ENCODE results near the gene OPTC.

OPTC gene

DNA sequence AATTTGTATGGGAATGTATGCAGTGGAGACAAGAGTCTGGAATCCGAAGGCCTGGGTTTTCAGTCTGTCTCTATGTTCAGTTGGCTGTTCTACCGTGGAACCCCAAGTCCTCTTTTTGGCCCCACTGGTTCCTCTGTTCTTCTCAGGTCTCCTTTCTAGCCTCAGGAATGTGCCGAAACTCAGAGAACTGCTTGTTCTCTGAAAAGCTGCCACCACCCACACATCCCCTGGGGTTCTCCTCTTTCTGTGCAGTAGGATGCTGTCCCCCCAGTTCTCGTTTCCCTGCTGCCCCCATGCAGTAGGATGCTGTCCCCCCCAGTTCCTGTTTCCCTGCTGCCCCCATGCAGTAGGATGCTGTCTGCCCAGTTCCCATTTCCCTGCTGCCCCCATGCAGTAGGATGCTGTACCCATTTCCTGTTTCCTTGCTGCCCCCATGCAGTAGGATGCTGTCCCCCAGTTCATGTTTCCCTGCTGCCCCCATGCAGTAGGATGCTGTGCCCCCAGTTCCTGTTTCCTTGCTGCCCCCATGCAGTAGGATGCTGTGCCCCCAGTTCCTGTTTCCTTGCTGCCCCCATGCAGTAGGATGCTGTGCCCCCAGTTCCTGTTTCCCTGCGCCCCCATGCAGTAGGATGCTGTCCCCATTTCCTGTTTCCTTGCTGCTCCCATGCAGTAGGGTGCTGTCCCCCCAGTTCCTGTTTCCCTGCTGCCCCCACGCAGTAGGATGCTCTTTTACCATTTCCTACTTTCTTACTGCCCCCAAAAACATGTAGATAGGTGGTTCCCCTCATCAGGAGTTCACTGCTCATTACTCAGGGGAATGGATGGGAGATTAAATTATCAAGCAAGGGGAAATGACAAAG is 35.3 kb downstream of the OPTC start:
- Histone ChIP-seq H3K27me3 (ENCODE audit: insufficient read depth, low read depth) (no peaks in the 10 kb centered on the region), H3K36me3 (ENCODE audit: insufficient read depth) (no peaks in the 10 kb centered on the region), H3K27ac (no peak overlapping the region), H3K4me1 (ENCODE audit: low read depth, poor library complexity, severe bottlenecking) (no peaks in the 10 kb centered on the region), H2AFZ (ENCODE audit: low read depth) (no peak overlapping the region), H4K20me1 (ENCODE audit: insufficient read depth) (no peaks in the 10 kb centered on the region), H3K4me3 (IDR thresholded peaks at IDR 0.05; ENCODE audit: insufficient read depth, low read depth, low read length) (no peak overlapping the region), H3K4me2 (no peak overlapping the region), H3K9ac (no peak overlapping the region), H3K79me2 (ENCODE audit: insufficient read depth, low read depth) (no peaks in the 10 kb centered on the region)
- TF ChIP-seq, protein P1, sequence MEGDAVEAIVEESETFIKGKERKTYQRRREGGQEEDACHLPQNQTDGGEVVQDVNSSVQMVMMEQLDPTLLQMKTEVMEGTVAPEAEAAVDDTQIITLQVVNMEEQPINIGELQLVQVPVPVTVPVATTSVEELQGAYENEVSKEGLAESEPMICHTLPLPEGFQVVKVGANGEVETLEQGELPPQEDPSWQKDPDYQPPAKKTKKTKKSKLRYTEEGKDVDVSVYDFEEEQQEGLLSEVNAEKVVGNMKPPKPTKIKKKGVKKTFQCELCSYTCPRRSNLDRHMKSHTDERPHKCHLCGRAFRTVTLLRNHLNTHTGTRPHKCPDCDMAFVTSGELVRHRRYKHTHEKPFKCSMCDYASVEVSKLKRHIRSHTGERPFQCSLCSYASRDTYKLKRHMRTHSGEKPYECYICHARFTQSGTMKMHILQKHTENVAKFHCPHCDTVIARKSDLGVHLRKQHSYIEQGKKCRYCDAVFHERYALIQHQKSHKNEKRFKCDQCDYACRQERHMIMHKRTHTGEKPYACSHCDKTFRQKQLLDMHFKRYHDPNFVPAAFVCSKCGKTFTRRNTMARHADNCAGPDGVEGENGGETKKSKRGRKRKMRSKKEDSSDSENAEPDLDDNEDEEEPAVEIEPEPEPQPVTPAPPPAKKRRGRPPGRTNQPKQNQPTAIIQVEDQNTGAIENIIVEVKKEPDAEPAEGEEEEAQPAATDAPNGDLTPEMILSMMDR (conservative IDR thresholded peaks at IDR 0.05; ENCODE audit: low read depth, low read length) = no peak

DNA sequence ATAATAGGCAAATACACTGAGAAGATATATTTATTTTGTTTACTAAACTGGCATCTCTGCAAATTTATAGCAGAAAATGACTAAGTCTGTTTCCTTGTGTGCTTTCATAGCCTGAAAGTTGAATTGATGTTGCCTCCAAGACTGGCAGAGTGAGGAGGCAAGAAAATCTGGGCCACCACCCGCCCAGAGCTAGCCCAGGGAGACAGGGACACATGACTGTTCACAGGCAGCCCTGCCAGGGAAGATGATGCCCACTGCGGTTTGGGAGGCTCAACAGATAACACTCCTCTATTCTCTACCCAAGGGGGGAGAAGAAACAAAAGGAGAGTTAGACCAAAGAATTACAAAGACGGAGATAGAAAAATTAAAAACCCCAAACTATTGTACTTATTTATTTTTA is 37.1 kb downstream of the OPTC start:
- TF ChIP-seq, protein P1 (conservative IDR thresholded peaks at IDR 0.05; ENCODE audit: low read depth, low read length) = no peak
- no peaks in the 10 kb centered on the region for H3K79me2 ChIP-seq (ENCODE audit: insufficient read depth, low read depth)
- no peaks in the 10 kb centered on the region for H3K27me3 ChIP-seq (ENCODE audit: insufficient read depth, low read depth)
- no peak overlapping the region for H3K27ac ChIP-seq
- no peak overlapping the region for H3K4me2 ChIP-seq
- no peak overlapping the region for H2AFZ ChIP-seq (ENCODE audit: low read depth)
- no peak overlapping the region for H3K4me3 ChIP-seq (IDR thresholded peaks at IDR 0.05; ENCODE audit: insufficient read depth, low read depth, low read length)
- H3K4me1 ChIP-seq (ENCODE audit: low read depth, poor library complexity, severe bottlenecking) = no peaks in the 10 kb centered on the region
- H3K9ac ChIP-seq = no peak overlapping the region
- H4K20me1 ChIP-seq (ENCODE audit: insufficient read depth) = no peaks in the 10 kb centered on the region
- no peaks in the 10 kb centered on the region for H3K36me3 ChIP-seq (ENCODE audit: insufficient read depth)

DNA sequence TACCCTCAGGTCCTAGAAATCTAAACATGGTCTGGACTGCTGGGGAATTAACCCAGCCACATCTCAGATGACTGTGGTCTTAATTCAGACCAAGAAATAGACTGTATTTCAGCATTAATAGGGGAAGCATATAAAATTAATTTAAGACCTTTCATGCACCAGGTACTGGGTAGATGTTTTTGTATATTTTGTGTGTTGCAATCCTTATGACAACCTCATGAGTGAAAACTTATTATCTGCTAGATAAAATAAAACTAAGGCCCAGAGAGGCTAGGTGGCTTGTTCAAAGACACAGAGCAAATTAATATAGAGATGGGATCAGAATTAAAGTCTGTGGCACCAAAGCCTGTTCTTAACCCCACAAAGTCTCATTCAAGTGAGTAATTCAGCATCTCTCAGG is 40.1 kb downstream of the OPTC start:
- Histone ChIP-seq H3K9ac (no peak overlapping the region), H3K27me3 (ENCODE audit: insufficient read depth, low read depth) (no peaks in the 10 kb centered on the region), H2AFZ (ENCODE audit: low read depth) (no peak overlapping the region), H3K36me3 (ENCODE audit: insufficient read depth) (no peaks in the 10 kb centered on the region), H3K79me2 (ENCODE audit: insufficient read depth, low read depth) (no peaks in the 10 kb centered on the region), H4K20me1 (ENCODE audit: insufficient read depth) (no peaks in the 10 kb centered on the region), H3K27ac (no peak overlapping the region), H3K4me2 (no peak overlapping the region), H3K4me3 (IDR thresholded peaks at IDR 0.05; ENCODE audit: insufficient read depth, low read depth, low read length) (no peak overlapping the region), H3K4me1 (ENCODE audit: low read depth, poor library complexity, severe bottlenecking) (no peaks in the 10 kb centered on the region)
- TF ChIP-seq, protein P1 (conservative IDR thresholded peaks at IDR 0.05; ENCODE audit: low read depth, low read length) = no peak

DNA sequence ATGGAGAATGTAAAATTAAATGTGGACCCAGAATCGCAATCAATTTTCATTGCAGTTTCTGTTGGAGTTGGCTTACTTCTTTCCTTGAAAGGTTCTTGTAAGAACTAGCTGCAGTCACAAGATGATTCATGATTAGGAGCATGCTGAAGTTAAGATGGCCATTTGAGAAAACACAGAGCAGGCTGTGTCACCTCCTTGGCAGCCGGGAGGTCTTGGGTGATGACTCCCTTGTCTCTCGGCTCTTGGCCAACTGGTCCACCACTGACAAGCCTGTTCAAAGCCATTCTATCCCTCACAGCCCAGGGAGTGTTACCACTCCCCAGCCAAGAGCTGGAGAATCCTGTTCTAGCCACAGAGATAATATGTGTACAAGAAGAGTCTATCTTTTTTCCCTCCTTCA is 40.6 kb downstream of the OPTC start:
- no peak overlapping the region for H3K4me3 ChIP-seq (IDR thresholded peaks at IDR 0.05; ENCODE audit: insufficient read depth, low read depth, low read length)

More for the DNA sequence above, 40.6 kb downstream of the OPTC start:
- no peak overlapping the region for H3K9ac ChIP-seq
- H4K20me1 ChIP-seq (ENCODE audit: insufficient read depth) = no peaks in the 10 kb centered on the region
- H2AFZ ChIP-seq (ENCODE audit: low read depth) = no peak overlapping the region
- no peaks in the 10 kb centered on the region for H3K79me2 ChIP-seq (ENCODE audit: insufficient read depth, low read depth)
- no peak overlapping the region for H3K4me2 ChIP-seq
- H3K36me3 ChIP-seq (ENCODE audit: insufficient read depth) = no peaks in the 10 kb centered on the region
- no peaks in the 10 kb centered on the region for H3K4me1 ChIP-seq (ENCODE audit: low read depth, poor library complexity, severe bottlenecking)
- H3K27ac ChIP-seq = no peak overlapping the region
- H3K27me3 ChIP-seq (ENCODE audit: insufficient read depth, low read depth) = no peaks in the 10 kb centered on the region
- TF ChIP-seq, protein P1 (conservative IDR thresholded peaks at IDR 0.05; ENCODE audit: low read depth, low read length) = no peak

All from KMS-11 (cell line).